Endothelial cell (in vitro differentiated cells): ENCODE results near the gene RPL21. TPM values are rescaled to one million over a fixed set of nuclear protein-coding genes. Genes with fewer than 3 reads are reported as not detected.
A peak's percentile ranks its signal among the peaks of the same experiment; 100 is the strongest.

Experiments
- DNase-seq: peaks from one replicate; pipeline ENCODE4 v3.0.0; 2021; ENCODE audit warnings: low spot score
- H3K27ac Mint-ChIP-seq: one replicate; pipeline ENCODE4 v1.8.0; 2021; ENCODE audit warnings: mixed read lengths, inconsistent platforms; ENCODE audit not compliant: unreplicated experiment
- H3K27me3 Mint-ChIP-seq: one replicate; pipeline ENCODE4 v1.8.0; 2021; ENCODE audit warnings: mild to moderate bottlenecking, moderate library complexity, mixed read lengths, inconsistent platforms; ENCODE audit not compliant: unreplicated experiment
- H3K36me3 Mint-ChIP-seq: one replicate; pipeline ENCODE4 v1.8.0; 2021; ENCODE audit warnings: mild to moderate bottlenecking, low read depth, mixed read lengths, inconsistent platforms; ENCODE audit not compliant: unreplicated experiment
- H3K4me1 Mint-ChIP-seq: one replicate; pipeline ENCODE4 v1.8.0; 2021; ENCODE audit warnings: mild to moderate bottlenecking, mixed read lengths, inconsistent platforms; ENCODE audit not compliant: unreplicated experiment
- H3K4me3 Mint-ChIP-seq: one replicate; pipeline ENCODE4 v1.8.0; 2021; ENCODE audit warnings: mild to moderate bottlenecking, mixed read lengths, inconsistent platforms; ENCODE audit not compliant: unreplicated experiment
- H3K9me3 Mint-ChIP-seq: one replicate; pipeline ENCODE4 v1.8.0; 2021; ENCODE audit warnings: mixed read lengths, inconsistent platforms; ENCODE audit not compliant: unreplicated experiment
- total RNA-seq: library from RNA; stranded (reverse); fragmentation: NEBNext Ultra II Directional; extraction: Animal tissue kit (Norgen Biotek cat#: 25700); gene quantifications from one replicate; pipeline ENCODE4 v1.2.1, GENCODE V29; 2021; ENCODE audit not compliant: unreplicated experiment
- TF ChIP-seq, protein P1 (sequence below): fragments of 200-600 bp; sonication (generic); IDR thresholded peaks from one replicate; pipeline ENCODE4 v1.5.0; 2021; ENCODE audit warnings: antibody characterized with exemption; ENCODE audit not compliant: unreplicated experiment

RPL21 gene
- total RNA-seq, 1 donor from 2014 or later, result 910 TPM

DNA sequence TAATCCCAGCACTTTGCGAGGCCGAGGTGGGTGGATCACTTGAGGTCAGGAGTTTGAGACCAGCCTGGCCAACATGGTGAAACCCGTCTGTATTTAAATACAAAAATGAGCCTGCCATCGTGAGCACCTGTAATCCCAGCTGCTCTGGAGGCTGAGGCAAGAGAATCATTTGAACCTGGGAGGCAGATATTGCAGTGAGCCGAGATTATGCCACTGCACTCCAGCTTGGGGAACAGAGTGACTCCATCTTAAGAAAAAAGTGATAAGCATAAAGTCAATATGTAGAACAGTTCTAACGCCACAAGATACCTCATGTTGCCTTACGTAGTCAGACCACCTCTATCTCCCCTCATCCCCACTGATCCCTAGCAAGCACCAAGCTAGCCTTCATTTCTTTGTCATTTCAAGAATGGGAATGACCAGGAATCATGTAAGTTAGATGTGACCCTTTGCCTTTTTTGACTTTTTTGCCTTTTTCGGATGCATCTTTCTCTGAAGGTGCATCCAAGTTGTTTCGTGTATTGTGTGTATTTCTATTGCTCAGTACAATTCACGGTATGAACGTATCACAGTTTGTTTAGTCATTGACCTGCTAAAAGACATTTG, 6.4 kb downstream of the RPL21 start:
- peaks cover 23% of the 10 kb centered on the region for H3K4me1 Mint-ChIP-seq
- TF ChIP-seq, protein P1, sequence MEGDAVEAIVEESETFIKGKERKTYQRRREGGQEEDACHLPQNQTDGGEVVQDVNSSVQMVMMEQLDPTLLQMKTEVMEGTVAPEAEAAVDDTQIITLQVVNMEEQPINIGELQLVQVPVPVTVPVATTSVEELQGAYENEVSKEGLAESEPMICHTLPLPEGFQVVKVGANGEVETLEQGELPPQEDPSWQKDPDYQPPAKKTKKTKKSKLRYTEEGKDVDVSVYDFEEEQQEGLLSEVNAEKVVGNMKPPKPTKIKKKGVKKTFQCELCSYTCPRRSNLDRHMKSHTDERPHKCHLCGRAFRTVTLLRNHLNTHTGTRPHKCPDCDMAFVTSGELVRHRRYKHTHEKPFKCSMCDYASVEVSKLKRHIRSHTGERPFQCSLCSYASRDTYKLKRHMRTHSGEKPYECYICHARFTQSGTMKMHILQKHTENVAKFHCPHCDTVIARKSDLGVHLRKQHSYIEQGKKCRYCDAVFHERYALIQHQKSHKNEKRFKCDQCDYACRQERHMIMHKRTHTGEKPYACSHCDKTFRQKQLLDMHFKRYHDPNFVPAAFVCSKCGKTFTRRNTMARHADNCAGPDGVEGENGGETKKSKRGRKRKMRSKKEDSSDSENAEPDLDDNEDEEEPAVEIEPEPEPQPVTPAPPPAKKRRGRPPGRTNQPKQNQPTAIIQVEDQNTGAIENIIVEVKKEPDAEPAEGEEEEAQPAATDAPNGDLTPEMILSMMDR, result no peak
- no peak overlapping the region for H3K27ac Mint-ChIP-seq
- peaks cover 20% of the 10 kb centered on the region for H3K36me3 Mint-ChIP-seq
- no peak for DNase-seq
- H3K4me3 Mint-ChIP-seq, result no peak overlapping the region
- no peaks in the 10 kb centered on the region for H3K9me3 Mint-ChIP-seq
- H3K27me3 Mint-ChIP-seq, result no peaks in the 10 kb centered on the region

DNA sequence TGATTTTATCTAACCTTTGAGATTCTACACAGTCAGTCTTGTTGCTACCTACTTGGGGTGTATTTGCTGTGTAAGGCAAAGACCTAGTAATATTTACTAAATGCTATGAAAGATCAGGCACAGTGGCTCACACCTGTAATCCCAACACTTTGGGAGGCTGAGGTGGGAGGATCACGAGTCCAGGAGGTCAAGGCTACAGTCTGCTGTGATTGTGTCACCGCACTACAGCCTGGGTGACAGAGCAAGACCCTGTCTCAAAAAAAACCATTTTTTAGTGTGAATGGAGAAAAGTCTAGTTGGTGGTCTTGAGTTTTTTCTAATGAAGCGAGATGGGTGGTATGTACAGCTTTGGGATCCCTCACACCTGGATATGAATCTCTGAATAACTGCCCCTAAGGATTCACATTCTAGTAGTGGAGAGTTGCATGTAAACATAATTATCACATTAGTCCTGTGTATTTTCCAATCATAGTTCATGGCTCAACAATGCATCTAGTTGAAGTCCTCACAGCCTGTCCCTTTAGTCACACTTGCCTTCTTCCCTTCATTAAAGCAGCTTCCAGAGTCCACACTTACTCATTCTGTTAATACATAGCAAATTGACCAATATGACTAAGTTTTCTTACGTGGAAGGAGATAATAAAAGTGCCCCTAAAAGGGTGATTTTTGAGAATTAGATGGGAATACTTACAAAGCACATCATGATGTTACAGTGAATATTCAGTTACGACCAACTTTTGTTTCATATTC, 7.5 kb downstream of the RPL21 start:
- no peak for DNase-seq
- Mint-ChIP-seq H3K4me1 (peaks cover 16% of the 10 kb centered on the region), H3K4me3 (no peak overlapping the region), H3K9me3 (no peaks in the 10 kb centered on the region), H3K36me3 (peaks cover 20% of the 10 kb centered on the region), H3K27ac (peak overlapping the region; percentile 1), H3K27me3 (no peaks in the 10 kb centered on the region)
- TF ChIP-seq, protein P1, result no peak

DNA sequence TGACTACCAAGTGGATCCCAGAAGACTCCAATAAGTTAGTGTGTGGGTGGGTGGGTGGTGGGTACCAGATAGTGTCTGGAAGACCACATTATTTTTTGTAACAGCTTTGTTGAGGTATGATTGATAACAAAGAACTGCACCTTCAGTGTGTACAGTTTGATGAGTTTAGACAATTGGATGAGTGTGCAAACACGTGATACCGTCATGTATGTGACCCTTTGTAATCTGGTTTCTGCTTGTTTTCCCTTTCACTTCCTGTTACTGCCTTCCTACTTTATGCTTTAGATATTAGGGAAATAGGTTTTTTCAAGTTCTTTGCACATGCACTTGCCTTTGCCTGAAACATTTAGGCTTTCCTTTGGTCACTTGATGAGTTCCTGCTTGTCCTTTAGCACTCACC, 8.5 kb downstream of the RPL21 start:
- Mint-ChIP-seq H3K27ac (no peak overlapping the region), H3K9me3 (no peaks in the 10 kb centered on the region), H3K27me3 (no peaks in the 10 kb centered on the region), H3K4me1 (peaks cover 12% of the 10 kb centered on the region), H3K36me3 (peaks cover 16% of the 10 kb centered on the region), H3K4me3 (no peak overlapping the region)
- no peak for DNase-seq
- TF ChIP-seq, protein P1, result no peak

DNA sequence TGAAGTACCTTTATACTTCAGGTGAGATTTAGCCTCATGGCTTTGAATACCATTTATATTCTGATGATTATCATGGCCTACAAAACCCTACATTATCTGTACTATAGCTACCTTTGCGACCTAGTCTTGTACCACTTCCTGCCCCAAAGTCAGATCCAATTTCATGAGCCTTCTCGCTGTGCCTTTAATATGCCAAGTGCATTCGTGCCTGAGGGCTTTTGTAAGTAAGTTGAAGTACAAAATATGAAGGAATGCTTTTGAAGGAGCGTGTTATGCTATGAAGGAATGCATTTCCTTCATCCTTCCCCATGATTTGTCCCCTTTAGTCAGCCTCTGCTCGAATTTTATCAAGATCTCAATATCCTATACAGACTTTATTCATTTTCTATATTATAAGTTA, 10.0 kb downstream of the RPL21 start:
- no peak overlapping the region for H3K4me3 Mint-ChIP-seq
- peaks cover 11% of the 10 kb centered on the region for H3K4me1 Mint-ChIP-seq
- no peak for DNase-seq
- TF ChIP-seq, protein P1, result no peak
- no peaks in the 10 kb centered on the region for H3K9me3 Mint-ChIP-seq
- H3K36me3 Mint-ChIP-seq, result peaks cover 11% of the 10 kb centered on the region
- peak overlapping the region; percentile 54 for H3K27ac Mint-ChIP-seq
- no peaks in the 10 kb centered on the region for H3K27me3 Mint-ChIP-seq

DNA sequence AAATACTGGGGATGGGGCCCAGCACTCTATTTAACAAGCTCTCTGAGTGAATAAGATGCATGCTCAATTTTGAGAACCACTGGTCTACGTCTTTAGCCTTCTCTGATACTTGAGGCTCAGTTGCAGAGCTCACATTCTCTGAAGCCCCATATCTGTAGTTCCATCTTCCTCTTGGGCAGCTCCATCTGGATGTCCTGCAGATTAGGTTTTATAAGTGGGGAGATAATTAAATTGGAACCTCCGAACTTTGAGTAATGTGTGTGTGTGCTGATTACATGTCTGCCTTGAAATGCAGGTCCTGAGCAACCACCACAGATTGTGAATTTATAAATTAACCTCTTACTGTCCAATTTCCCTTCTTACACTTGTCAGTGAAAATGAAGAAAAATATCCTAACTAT, 12.1 kb downstream of the RPL21 start:
- TF ChIP-seq, protein P1, result no peak
- peaks cover 11% of the 10 kb centered on the region for H3K4me1 Mint-ChIP-seq
- H3K27me3 Mint-ChIP-seq, result no peaks in the 10 kb centered on the region
- H3K4me3 Mint-ChIP-seq, result no peak overlapping the region
- H3K27ac Mint-ChIP-seq, result no peak overlapping the region
- H3K9me3 Mint-ChIP-seq, result no peaks in the 10 kb centered on the region
- peaks cover 11% of the 10 kb centered on the region for H3K36me3 Mint-ChIP-seq
- DNase-seq, result no peak
